H1 (cell line): ENCODE measurements around the gene WDR31. TPM values are rescaled to one million over a fixed set of nuclear protein-coding genes. Genes with fewer than 3 reads are reported as not detected.

ENCODE experiments used
- CTCF ChIA-PET: fragments of 300-600 bp; sonication (Branson Sonifier 250); formaldehyde crosslinking; loops from one replicate; lab custom pipeline; 2021; ENCODE audit not compliant: partially characterized antibody; lab: Charles Lee
- POLR2A ChIA-PET: fragments of 300-600 bp; sonication (Branson Sonifier 250); formaldehyde crosslinking; loops from one replicate; lab custom pipeline; 2021; ENCODE audit warnings: inconsistent platforms; ENCODE audit not compliant: partially characterized antibody; lab: Charles Lee
- DNase-seq, 2 experiments: peaks; one replicate each; pipeline versions ENCODE4 v3.0.0 to v3.0.0-alpha.2; 2010 to 2022; ENCODE audit warnings: low spot score in 2 of 2, low read depth in 1 of 2, mixed read lengths in 1 of 2
- FAIRE-seq: peaks from 2 replicates; lab custom pipeline; 2011; peaks lifted over from hg19 to GRCh38; lab: Jason Lieb, UNC
- H2AFZ ChIP-seq: 2 replicates; pipeline ENCODE4 v1.8.1; 2012; ENCODE audit warnings: low read length, inconsistent platforms
- H2AK5ac ChIP-seq: 2 replicates; pipeline ENCODE4 v1.6.1; 2013; ENCODE audit warnings: low read depth, low read length
- H2BK120ac ChIP-seq: replicated peaks from 2 replicates; pipeline ENCODE3; 2013; ENCODE audit warnings: low read depth, low read length, inconsistent platforms
- H2BK12ac ChIP-seq: 2 replicates; pipeline ENCODE4 v1.6.1; 2013; ENCODE audit warnings: low read depth, low read length
- H2BK15ac ChIP-seq: 2 replicates; pipeline ENCODE4 v1.6.1; 2013; ENCODE audit warnings: low read length
- H2BK20ac ChIP-seq: 2 replicates; pipeline ENCODE4 v1.6.1; 2013; ENCODE audit warnings: low read length
- H2BK5ac ChIP-seq: 2 replicates; pipeline ENCODE4 v1.6.1; 2013; ENCODE audit warnings: low read depth, low read length
- H3K14ac ChIP-seq: 2 replicates; pipeline ENCODE4 v1.6.1; 2013; ENCODE audit warnings: inconsistent platforms; ENCODE audit not compliant: insufficient read length
- H3K18ac ChIP-seq: 2 replicates; pipeline ENCODE4 v1.6.1; 2013; ENCODE audit warnings: low read length; ENCODE audit errors: extremely low read depth
- H3K23ac ChIP-seq: 2 replicates; pipeline ENCODE4 v1.6.1; 2013; ENCODE audit warnings: inconsistent platforms; ENCODE audit not compliant: insufficient read length
- H3K23me2 ChIP-seq: 2 replicates; pipeline ENCODE4 v1.6.1; 2013; ENCODE audit warnings: low read depth, low read length
- H3K27ac ChIP-seq: 2 replicates; pipeline ENCODE4 v1.6.1; 2011; ENCODE audit warnings: low read depth, low read length, inconsistent platforms
- H3K27me3 ChIP-seq, 4 experiments: replicated peaks in 1 of 4; 1 replicate in 1 of 4; 2 replicates in 3 of 4; pipeline versions ENCODE4 v1.6.1 to v1.8.1; 2011 to 2013; ENCODE audit warnings: low read length in 3 of 4, mild to moderate bottlenecking in 3 of 4, inconsistent platforms in 2 of 4, mixed read lengths in 2 of 4, moderate library complexity in 1 of 4; ENCODE audit not compliant: control insufficient read depth in 3 of 4, insufficient read depth in 3 of 4; ENCODE audit errors: extremely low read depth in 1 of 4
- H3K36me3 ChIP-seq, 4 experiments: 2 replicates each; pipeline versions ENCODE4 v1.6.1 to v1.8.1; 2011 to 2013; ENCODE audit warnings: mild to moderate bottlenecking in 4 of 4, low read length in 3 of 4, moderate library complexity in 2 of 4, control low read depth in 1 of 4, inconsistent platforms in 1 of 4; ENCODE audit not compliant: insufficient read depth in 4 of 4, control insufficient read depth in 2 of 4
- H3K4ac ChIP-seq: replicated peaks from 2 replicates; pipeline ENCODE3; 2013; ENCODE audit warnings: low read length, low read depth, mixed read lengths, inconsistent platforms; ENCODE audit not compliant: insufficient read length
- H3K4me1 ChIP-seq, 4 experiments: replicated peaks in 1 of 4; 1 replicate in 1 of 4; 2 replicates in 3 of 4; pipeline versions ENCODE4 v1.6.1 to v1.8.1; 2011 to 2013; ENCODE audit warnings: low read length in 3 of 4, inconsistent platforms in 2 of 4, mixed read lengths in 1 of 4; ENCODE audit not compliant: insufficient read depth in 4 of 4, control insufficient read depth in 3 of 4
- H3K4me2 ChIP-seq, 2 experiments: 2 replicates each; pipeline versions ENCODE4 v1.6.1 to v1.8.1; 2011 to 2013; ENCODE audit warnings: low read depth in 2 of 2, low read length in 2 of 2, control low read depth in 1 of 2, inconsistent platforms in 1 of 2, mild to moderate bottlenecking in 1 of 2; ENCODE audit not compliant: insufficient read depth in 1 of 2
- H3K4me3 ChIP-seq, 4 experiments: fragments of 200-600, 300-600 bp in 1 of 4; sonication (generic), shearing (Covaris generic), sonication (Bioruptor Twin) in 1 of 4; 2 replicates each; pipeline versions ENCODE4 v1.5.1 to v1.8.1; 2011 to 2016; ENCODE audit warnings: low read length in 4 of 4, low read depth in 3 of 4, control low read depth in 2 of 4, inconsistent platforms in 2 of 4, mild to moderate bottlenecking in 2 of 4, mixed read lengths in 1 of 4, moderate library complexity in 1 of 4; ENCODE audit not compliant: insufficient read depth in 2 of 4; ENCODE audit errors: extremely low read depth in 1 of 4
- H3K56ac ChIP-seq: replicated peaks from 2 replicates; pipeline ENCODE3; 2013; ENCODE audit warnings: low read depth, mild to moderate bottlenecking, mixed read lengths, low read length, inconsistent platforms; ENCODE audit not compliant: insufficient read length
- H3K79me1 ChIP-seq: 2 replicates; pipeline ENCODE4 v1.6.1; 2013; ENCODE audit warnings: low read depth, low read length, control low read depth
- H3K79me2 ChIP-seq, 2 experiments: 2 replicates each; pipeline versions ENCODE4 v1.6.1 to v1.8.1; 2012 to 2013; ENCODE audit warnings: low read length in 2 of 2, mild to moderate bottlenecking in 2 of 2, inconsistent platforms in 1 of 2; ENCODE audit not compliant: insufficient read depth in 2 of 2, control insufficient read depth in 1 of 2
- H3K9ac ChIP-seq, 4 experiments: replicated peaks in 1 of 4; 1 replicate in 1 of 4; 2 replicates in 3 of 4; pipeline versions ENCODE4 v1.6.1 to v1.8.1; 2011 to 2013; ENCODE audit warnings: low read depth in 3 of 4, low read length in 3 of 4, control low read depth in 2 of 4, mild to moderate bottlenecking in 2 of 4, moderate library complexity in 2 of 4, inconsistent platforms in 1 of 4; ENCODE audit errors: extremely low read depth in 1 of 4
- H3K9me3 ChIP-seq, 2 experiments: 2 replicates each; pipeline versions ENCODE4 v1.6.1 to v1.8.1; 2012 to 2013; ENCODE audit warnings: mild to moderate bottlenecking in 2 of 2, moderate library complexity in 2 of 2, control low read depth in 1 of 2, inconsistent platforms in 1 of 2, low read depth in 1 of 2, low read length in 1 of 2, mixed read lengths in 1 of 2; ENCODE audit not compliant: insufficient read depth in 2 of 2
- H4K20me1 ChIP-seq, 2 experiments: replicated peaks in 1 of 2; 2 replicates each; pipeline versions ENCODE3 to v1.8.1; 2011 to 2013; ENCODE audit warnings: inconsistent platforms in 2 of 2, low read length in 2 of 2, mild to moderate bottlenecking in 1 of 2; ENCODE audit not compliant: insufficient read depth in 2 of 2, control insufficient read depth in 1 of 2
- H4K5ac ChIP-seq: 2 replicates; pipeline ENCODE4 v1.6.1; 2013; ENCODE audit warnings: low read length, low read depth, mixed read lengths, inconsistent platforms; ENCODE audit not compliant: insufficient read length
- H4K8ac ChIP-seq: 2 replicates; pipeline ENCODE4 v1.8.0; 2013; ENCODE audit warnings: mild to moderate bottlenecking, moderate library complexity, low read length, inconsistent platforms; ENCODE audit not compliant: insufficient read depth; ENCODE audit errors: extremely low read depth
- H4K91ac ChIP-seq: replicated peaks from 2 replicates; pipeline ENCODE3; 2013; ENCODE audit warnings: low read length, mixed read lengths, inconsistent platforms; ENCODE audit not compliant: insufficient read length
- CBX5 ChIP-seq: fragments of 300-800, 300-1000 bp; sonication (generic); IDR thresholded peaks from 2 replicates; pipeline ENCODE4 v1.7.1; 2016; ENCODE audit warnings: antibody characterized with exemption, low read length, low read depth
- CBX8 ChIP-seq: fragments of 300-800, 300-1000 bp; sonication (generic); IDR thresholded peaks from 2 replicates; pipeline ENCODE4 v1.7.1; 2016; ENCODE audit warnings: low read depth, low read length, borderline replicate concordance
- E2F6 ChIP-seq: IDR thresholded peaks from 2 replicates; pipeline ENCODE4 v1.6.1; 2012; ENCODE audit warnings: inconsistent platforms
- GABPA ChIP-seq: IDR thresholded peaks from 2 replicates; pipeline ENCODE4 v1.6.1; 2011; ENCODE audit warnings: mild to moderate bottlenecking, low read length, moderate library complexity, borderline replicate concordance; ENCODE audit not compliant: insufficient read depth
- MAFK ChIP-seq: IDR thresholded peaks from 2 replicates; pipeline ENCODE4 v1.6.1; 2012; ENCODE audit warnings: low read depth, mild to moderate bottlenecking, improper control_type of control experiment, low read length
- POLR2A ChIP-seq, 2 experiments: IDR thresholded peaks; 1 replicate in 1 of 2; 2 replicates in 1 of 2; pipeline ENCODE4 v1.6.1; 2011; ENCODE audit warnings: low read depth in 2 of 2, low read length in 2 of 2, mild to moderate bottlenecking in 2 of 2; ENCODE audit errors: control extremely low read depth in 1 of 2
- POU5F1 ChIP-seq: IDR thresholded peaks from 2 replicates; pipeline ENCODE4 v1.6.1; 2011; ENCODE audit warnings: low read depth, mild to moderate bottlenecking, low read length, moderate library complexity
- RBBP5 ChIP-seq: IDR thresholded peaks from 2 replicates; pipeline ENCODE4 v1.7.1; 2012; ENCODE audit warnings: low read depth, mild to moderate bottlenecking, inconsistent platforms, low read length, moderate library complexity, borderline replicate concordance
- SAP30 ChIP-seq: fragments of 300-600 bp; sonication (generic); IDR thresholded peaks from 2 replicates; pipeline ENCODE4 v1.7.1; 2012; ENCODE audit warnings: low read length, moderate library complexity, mild to moderate bottlenecking, inconsistent platforms; ENCODE audit not compliant: insufficient read depth, insufficient replicate concordance
- SIN3A ChIP-seq, 2 experiments: IDR thresholded peaks in 1 of 2; conservative IDR thresholded peaks in 1 of 2; 2 replicates each; pipeline ENCODE4 v1.6.1; 2011 to 2012; ENCODE audit warnings: low read length in 2 of 2, improper control_type of control experiment in 1 of 2, low read depth in 1 of 2, mild to moderate bottlenecking in 1 of 2
- SIX5 ChIP-seq: IDR thresholded peaks from 2 replicates; pipeline ENCODE4 v1.6.1; 2011; ENCODE audit warnings: mild to moderate bottlenecking, low read depth, low read length
- ZNF274 ChIP-seq: IDR thresholded peaks from 2 replicates; pipeline ENCODE4 v1.7.0; 2012; ENCODE audit warnings: low read length, borderline replicate concordance; ENCODE audit errors: extremely low read depth
- WGBS, 2 experiments: shearing (Covaris generic) in 1 of 2; methylation state at CpG; one replicate each; pipeline versions ENCODE4 v1.1.6 to v1.1.7; 2013 to 2015; ENCODE audit warnings: low lambda C conversion rate in 2 of 2, mixed read lengths in 2 of 2, inconsistent platforms in 1 of 2, low coverage in 1 of 2, missing lambda C conversion rate in 1 of 2; ENCODE audit not compliant: insufficient replicate concordance in 2 of 2, insufficient coverage in 1 of 2, insufficient read length in 1 of 2; ENCODE audit errors: extremely low coverage in 1 of 2, missing lambda C conversion rate in 1 of 2; 5-methylcytosine and 5-hydroxymethylcytosine counted together
- polyA plus RNA-seq, 7 experiments: library from polyadenylated mRNA; depleted of rRNA in 3 of 7; stranded (reverse) in 5 of 7; unstranded in 2 of 7; fragments of >200 nt in 5 of 7; fragments of 200-250 nt in 2 of 7; gene quantifications; 1 replicate in 5 of 7; 2 replicates in 1 of 7; 4 replicates in 1 of 7; pipeline versions ENCODE4 v1.2.1 to v1.2.3, GENCODE V29; 2011 to 2013; ENCODE audit warnings: missing spikeins in 2 of 7, mixed read lengths in 2 of 7
- total RNA-seq: library from RNA; stranded (reverse); fragmentation: NEBNext Ultra II Directional; extraction: Animal tissue kit (Norgen Biotek cat#: 25700); gene quantifications from 2 replicates; pipeline ENCODE4 v1.2.1, GENCODE V29; 2021

Gene WDR31
- total and polyA plus RNA-seq, 2 of the 8 experiments (the other 6 are each of a cell fraction or from before 2014, with no cell fraction given): 0.27 to 0.28 TPM

- Histone ChIP-seq H3K4me3 (no peak overlapping the region), H2BK15ac (no peak overlapping the region), H2BK5ac (no peak overlapping the region), H4K8ac (no peak overlapping the region), H3K23me2 (no peaks in the 10 kb centered on the region), H4K5ac (no peak overlapping the region), H3K27ac (no peak overlapping the region), H2BK12ac (no peak overlapping the region), H2AK5ac (no peak overlapping the region), H3K36me3 (peaks cover 0 to 9% (median 0%) of the 10 kb centered on the region in 4 experiments; a peak in 3 of 8 replicates), H3K56ac (no peak overlapping the region), H3K79me1 (no peaks in the 10 kb centered on the region), H2BK120ac (no peak overlapping the region), H4K20me1 (no peaks in the 10 kb centered on the region), H4K91ac (no peak overlapping the region), H3K14ac (no peak overlapping the region), H2BK20ac (no peak overlapping the region), H3K4me2 (no peak overlapping the region), H3K4ac (no peak overlapping the region), H3K18ac (no peak overlapping the region), H3K9me3 (no peaks in the 10 kb centered on the region), H2AFZ (no peak overlapping the region), H3K27me3 (no peaks in the 10 kb centered on the region), H3K79me2 (no peaks in the 10 kb centered on the region), H3K4me1 (peaks cover 0 to 4% (median under 1%) of the 10 kb centered on the region in 4 experiments; a peak in 3 of 7 replicates), H3K9ac (no peak overlapping the region), H3K23ac (no peak overlapping the region)
- ChIA-PET POLR2A (interaction anchor here (0.6 to 1.6 kb wide), 2 partner anchors 18 to 1244 kb away, joined by 3 read pairs; no protein-coding TSS in a partner anchor), CTCF (interaction anchor here (1.1 to 2.3 kb wide), 3 partner anchors 12 to 58 kb away, joined by 3 to 9 read pairs (median 4); no protein-coding TSS in a partner anchor)
- FAIRE-seq (no peak), DNase-seq (no peak)
- 85% methylated on average over 5 of the region's 5 CpGs; no CpG with 5 or more reads in 1 of the 2 experiments for WGBS, 2 experiments
- no peak for TF ChIP-seq ZNF274
- no peak for TF ChIP-seq SIX5
- no peak for TF ChIP-seq POU5F1
- no peak for TF ChIP-seq RBBP5
- TF ChIP-seq CBX8: no peak
- TF ChIP-seq POLR2A (IDR thresholded peaks at IDR 0.05; ENCODE audit: control extremely low read depth in 1 of 2, low read depth in 2 of 2, low read length in 2 of 2): no peak
- TF ChIP-seq GABPA: no peak
- TF ChIP-seq SAP30: no peak
- TF ChIP-seq SIN3A (conservative IDR thresholded peaks at IDR 0.05 in 1 of 2, IDR thresholded peaks at IDR 0.05 in 1 of 2; ENCODE audit: low read depth in 1 of 2, low read length in 2 of 2): no peak
- no peak for TF ChIP-seq CBX5
- TF ChIP-seq E2F6: no peak
- no peak for TF ChIP-seq MAFK
Observed at GRCh38 chr9:113368348-113368981, 28.4 kb upstream of the WDR31 start.
